Body of pancreas (tissue), 4 donors: ENCODE measurements around the gene MYOM1. TPM values are rescaled to one million over a fixed set of nuclear protein-coding genes. Genes with fewer than 3 reads are reported as not detected.

Source experiments
- ATAC-seq: fragments of 150-250 bp; one replicate; pipeline ENCODE4 v1.9.1; 2016
- DNase-seq, 4 donors: peaks; one replicate each; pipeline ENCODE4 v3.0.0-alpha.2; 2019
- H3K27ac ChIP-seq, 4 donors: fragments of 200-600 bp; sonication (generic); 1 replicate in 3 of 4; 2 replicates in 1 of 4; pipeline versions ENCODE4 v1.5.1 to v1.6.1; 2016 to 2019; ENCODE audit warnings: mild to moderate bottlenecking in 1 of 4, mixed read lengths in 1 of 4, moderate library complexity in 1 of 4
- H3K27me3 ChIP-seq, 2 donors: fragments of 200-600 bp; sonication (generic); one replicate each; pipeline ENCODE4 v1.6.0; 2016; ENCODE audit warnings: mild to moderate bottlenecking in 1 of 2
- H3K36me3 ChIP-seq, 2 donors: fragments of 200-600 bp; sonication (generic); replicated peaks in 1 of 2; 2 replicates each; pipeline ENCODE4 v1.5.1; 2016; ENCODE audit warnings: low read depth in 2 of 2; ENCODE audit not compliant: insufficient read depth in 1 of 2
- H3K4me1 ChIP-seq: fragments of 200-600 bp; sonication (generic); one replicate; pipeline ENCODE4 v1.6.0; 2016
- H3K4me3 ChIP-seq, 2 donors: fragments of 200-600 bp; sonication (generic); 1 replicate in 1 of 2; 2 replicates in 1 of 2; pipeline ENCODE4 v1.5.1; 2016 to 2019
- H3K9me3 ChIP-seq, 3 donors: fragments of 200-600 bp; sonication (generic); 1 replicate in 2 of 3; 2 replicates in 1 of 3; pipeline ENCODE4 v1.5.1; 2016
- POLR2A ChIP-seq, 3 donors: fragments of 450-650 bp; IDR thresholded peaks; one replicate each; pipeline ENCODE4 v1.6.1; 2016; ENCODE audit warnings: antibody characterized with exemption in 3 of 3, mild to moderate bottlenecking in 2 of 3
- WGBS, 2 donors: methylation state at CpG; one replicate each; pipeline ENCODE4 v1.1.5; 2017; 5-methylcytosine and 5-hydroxymethylcytosine counted together
- intact Hi-C: fragments of 100-400 bp; cut with DNase I; formaldehyde crosslinking; loops from one replicate; pipeline ENCODE4 v1.15.1; 2023
- total RNA-seq, 2 donors: library from RNA; depleted of rRNA; stranded (reverse); fragments of >200 nt; gene quantifications; one replicate each; pipeline ENCODE4 v1.1.0, GENCODE V29; 2016
- TF ChIP-seq, protein P1 (sequence below), 7 experiments: fragments of 450-650 bp in 4 of 7; fragments of 200-600 bp in 3 of 7; sonication (generic) in 3 of 7; IDR thresholded peaks; one replicate each; pipeline ENCODE4 v1.5.1; 2016 to 2019; ENCODE audit warnings: antibody characterized with exemption in 7 of 7

Gene MYOM1
- total RNA-seq, 2 donors from 2014 or later = 10.9 to 21.8 TPM

DNA sequence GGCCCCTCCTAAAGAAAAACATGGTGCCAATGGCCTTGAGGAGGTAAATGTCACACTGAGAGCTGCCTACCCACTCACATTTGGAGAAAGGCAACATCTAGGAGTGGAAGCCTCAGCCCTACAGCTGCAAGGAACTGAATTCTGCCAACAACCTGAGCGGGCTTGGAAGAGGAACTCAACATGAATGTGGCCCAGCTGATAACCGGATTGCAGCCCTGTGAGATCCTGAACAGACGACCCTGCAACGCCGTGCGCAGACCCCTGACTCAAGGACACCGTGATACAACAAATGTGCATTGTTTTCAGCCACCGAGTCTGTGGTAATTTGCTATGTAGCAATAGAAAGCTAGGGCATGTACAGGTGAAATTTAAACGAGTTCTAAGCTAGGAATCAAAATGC lies 99.4 kb downstream of the MYOM1 start:
- peaks cover 54% of the 10 kb centered on the region for H3K4me1 ChIP-seq
- H3K27me3 ChIP-seq = no peaks in the 10 kb centered on the region
- intact Hi-C loops = no loop called here
- peak overlapping the region; percentile 70 to 97 (median 94) for H3K27ac ChIP-seq
- ATAC-seq (no peak), DNase-seq (no peak)
- H3K9me3 ChIP-seq = no peaks in the 10 kb centered on the region
- 47 to 75% methylated on average over 9 of the region's 9 CpGs for WGBS, 2 donors
- TF ChIP-seq POLR2A (IDR thresholded peaks at IDR 0.05) = no peak
- TF ChIP-seq, protein P1, sequence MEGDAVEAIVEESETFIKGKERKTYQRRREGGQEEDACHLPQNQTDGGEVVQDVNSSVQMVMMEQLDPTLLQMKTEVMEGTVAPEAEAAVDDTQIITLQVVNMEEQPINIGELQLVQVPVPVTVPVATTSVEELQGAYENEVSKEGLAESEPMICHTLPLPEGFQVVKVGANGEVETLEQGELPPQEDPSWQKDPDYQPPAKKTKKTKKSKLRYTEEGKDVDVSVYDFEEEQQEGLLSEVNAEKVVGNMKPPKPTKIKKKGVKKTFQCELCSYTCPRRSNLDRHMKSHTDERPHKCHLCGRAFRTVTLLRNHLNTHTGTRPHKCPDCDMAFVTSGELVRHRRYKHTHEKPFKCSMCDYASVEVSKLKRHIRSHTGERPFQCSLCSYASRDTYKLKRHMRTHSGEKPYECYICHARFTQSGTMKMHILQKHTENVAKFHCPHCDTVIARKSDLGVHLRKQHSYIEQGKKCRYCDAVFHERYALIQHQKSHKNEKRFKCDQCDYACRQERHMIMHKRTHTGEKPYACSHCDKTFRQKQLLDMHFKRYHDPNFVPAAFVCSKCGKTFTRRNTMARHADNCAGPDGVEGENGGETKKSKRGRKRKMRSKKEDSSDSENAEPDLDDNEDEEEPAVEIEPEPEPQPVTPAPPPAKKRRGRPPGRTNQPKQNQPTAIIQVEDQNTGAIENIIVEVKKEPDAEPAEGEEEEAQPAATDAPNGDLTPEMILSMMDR (IDR thresholded peaks at IDR 0.05) = no peak
- no peaks in the 10 kb centered on the region for H3K36me3 ChIP-seq
- no peak overlapping the region for H3K4me3 ChIP-seq

DNA sequence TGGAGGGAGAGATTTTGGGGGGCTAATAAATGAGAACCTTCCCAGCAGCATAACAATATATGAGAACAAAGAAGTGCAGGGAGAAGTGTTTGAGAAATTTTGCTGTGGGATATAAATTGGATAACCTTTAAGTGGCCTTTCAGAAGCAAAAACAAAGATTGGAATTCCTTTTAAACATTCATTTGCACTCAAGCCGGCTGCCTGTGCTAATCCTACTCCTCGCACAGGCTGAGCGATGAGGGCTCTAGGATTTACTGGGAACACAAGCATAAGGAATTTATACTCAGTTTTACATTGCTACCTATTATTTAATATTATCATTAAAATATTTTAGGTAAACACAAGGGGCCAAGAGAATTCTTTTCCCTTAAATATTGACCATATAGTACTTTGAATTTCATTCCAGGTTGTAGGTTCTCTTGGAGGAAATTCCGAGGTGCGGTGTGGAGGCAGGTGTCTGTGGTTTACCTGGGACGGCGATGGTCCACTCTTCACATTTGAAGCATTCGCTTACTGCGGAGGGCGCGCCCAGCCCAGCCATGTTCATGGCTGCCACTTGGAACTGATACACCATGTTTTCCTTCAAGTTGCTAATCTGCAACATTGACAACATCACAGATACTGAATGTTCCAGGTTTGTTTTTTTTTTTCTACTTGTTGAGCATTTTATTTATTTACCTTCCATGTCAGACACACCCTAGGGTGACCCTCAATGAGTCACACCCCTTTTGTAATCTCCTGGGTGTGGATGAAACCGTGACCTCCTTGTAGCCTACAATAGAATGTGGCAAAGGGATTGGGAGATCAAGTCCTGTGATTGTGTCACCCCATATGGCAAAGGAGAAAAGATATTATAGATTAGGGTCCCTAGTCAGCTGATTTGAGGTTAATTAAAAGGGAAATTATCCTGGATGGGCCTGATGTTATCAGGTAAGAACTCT lies 100.1 kb downstream of the MYOM1 start:
- Histone ChIP-seq H3K27me3 (no peaks in the 10 kb centered on the region), H3K4me1 (peaks cover 60% of the 10 kb centered on the region), H3K27ac (peak overlapping the region; percentile 70 to 97 (median 94)), H3K4me3 (no peak overlapping the region), H3K9me3 (no peaks in the 10 kb centered on the region), H3K36me3 (no peaks in the 10 kb centered on the region)
- peak; percentile 8 for ATAC-seq
- 88 to 91% methylated on average over 12 of the region's 12 CpGs for WGBS, 2 donors
- DNase-seq = peak in 2 of 4 donors; percentile 38 to 53
- TF ChIP-seq, protein P1 (IDR thresholded peaks at IDR 0.05) = no peak
- TF ChIP-seq POLR2A (IDR thresholded peaks at IDR 0.05) = no peak
- intact Hi-C loops = no loop called here

DNA sequence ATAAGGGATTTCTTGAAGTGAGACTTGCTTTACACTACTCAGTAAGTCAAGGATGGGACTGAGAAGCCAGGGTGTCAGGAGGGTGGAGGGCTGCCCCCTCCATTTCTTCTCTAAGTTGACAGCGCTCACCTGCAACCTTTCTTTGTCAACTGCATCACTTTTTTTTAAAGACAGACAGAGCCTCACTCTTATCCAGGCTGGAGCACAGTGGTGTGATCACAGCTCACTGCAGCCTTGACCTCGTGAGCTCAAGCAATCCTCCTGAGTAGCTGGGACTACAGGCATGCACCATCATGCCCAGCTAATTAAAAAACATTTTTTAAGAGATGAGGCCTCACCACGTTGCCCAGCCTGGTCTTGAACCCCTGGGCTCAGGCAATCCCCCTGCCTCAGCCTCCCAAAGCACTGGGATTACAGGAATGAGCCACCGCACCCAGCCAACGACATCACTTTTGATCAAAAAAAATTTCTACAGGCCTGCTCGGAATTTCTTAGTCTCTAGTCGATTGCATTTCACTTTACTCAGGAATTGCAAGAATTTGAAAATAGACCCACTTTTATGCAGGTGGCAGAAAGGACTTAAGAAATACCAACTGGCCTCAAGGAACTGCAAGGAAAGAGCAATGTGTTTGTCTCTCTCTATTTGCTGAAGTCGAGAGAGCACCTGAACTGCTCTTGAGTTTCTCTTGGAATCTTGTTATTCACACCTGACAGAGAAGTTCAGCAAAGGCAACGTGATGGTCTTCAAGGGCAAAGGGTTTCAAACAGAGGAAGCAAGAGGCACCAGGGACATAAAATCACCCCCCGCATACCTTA lies 101.4 kb downstream of the MYOM1 start:
- intact Hi-C loops = no loop called here
- 65 to 67% methylated on average over 10 of the region's 10 CpGs for WGBS, 2 donors
- H3K4me1 ChIP-seq = peaks cover 60% of the 10 kb centered on the region
- peak overlapping the region; percentile 70 to 97 (median 94) for H3K27ac ChIP-seq
- H3K36me3 ChIP-seq = no peaks in the 10 kb centered on the region
- H3K9me3 ChIP-seq = no peaks in the 10 kb centered on the region
- no peak for ATAC-seq
- DNase-seq = peak in 3 of 4 donors; percentile 28 to 48 (median 31)
- no peak overlapping the region for H3K4me3 ChIP-seq
- TF ChIP-seq, protein P1 (IDR thresholded peaks at IDR 0.05) = no peak
- TF ChIP-seq POLR2A (IDR thresholded peaks at IDR 0.05) = no peak
- no peaks in the 10 kb centered on the region for H3K27me3 ChIP-seq

DNA sequence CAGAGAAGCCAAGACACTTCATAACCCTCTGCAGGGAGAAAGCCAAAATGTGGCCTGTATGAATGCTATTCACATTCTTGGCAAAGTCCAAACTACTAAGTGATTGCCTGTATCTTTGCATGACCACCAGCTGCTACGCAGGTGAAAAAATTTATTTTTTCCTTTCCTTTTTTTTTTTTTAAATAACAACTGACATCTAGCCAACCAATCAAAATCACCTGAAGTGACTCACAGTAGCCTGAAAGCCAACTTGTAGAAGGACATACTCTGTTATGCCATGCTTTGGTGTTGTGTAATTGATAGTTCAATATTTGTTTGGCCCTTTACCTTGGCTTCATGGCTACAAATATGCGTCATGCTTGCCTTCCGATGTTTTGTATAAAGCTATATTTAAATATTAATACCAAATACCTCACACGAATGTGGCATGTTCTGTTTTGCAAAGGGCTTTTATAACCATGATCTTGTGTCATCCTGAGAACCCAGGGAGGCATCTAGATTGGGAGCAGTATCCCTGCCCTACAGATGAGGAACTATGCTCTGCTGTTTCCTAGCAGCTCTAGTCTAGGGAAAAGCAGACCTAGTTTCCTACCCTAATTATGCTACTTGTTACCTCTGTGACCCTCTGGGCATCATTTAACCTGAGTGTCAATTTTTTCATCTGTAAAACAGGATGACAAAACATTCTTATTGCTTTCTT lies 102.1 kb downstream of the MYOM1 start:
- H3K27ac ChIP-seq = peak overlapping the region; percentile 75 to 97 (median 94)
- 24 to 32% methylated on average over 4 of the region's 4 CpGs for WGBS, 2 donors
- DNase-seq = peak; percentile 41 to 84 (median 62)

More for the DNA sequence above, 102.1 kb downstream of the MYOM1 start:
- Histone ChIP-seq H3K27me3 (no peaks in the 10 kb centered on the region), H3K4me3 (no peak overlapping the region), H3K9me3 (no peaks in the 10 kb centered on the region), H3K4me1 (peaks cover 60% of the 10 kb centered on the region), H3K36me3 (no peaks in the 10 kb centered on the region)
- ATAC-seq = peak; percentile 99
- intact Hi-C loops = no loop called here
- peak in 2 of 3 donors; percentile 40 to 41 for TF ChIP-seq POLR2A (IDR thresholded peaks at IDR 0.05)
- TF ChIP-seq, protein P1 (IDR thresholded peaks at IDR 0.05) = no peak
